ENCODE measurements around the gene TRAT1.
A peak's percentile ranks its signal among the peaks of the same experiment; 100 is the strongest.

TRAT1 gene

DNA sequence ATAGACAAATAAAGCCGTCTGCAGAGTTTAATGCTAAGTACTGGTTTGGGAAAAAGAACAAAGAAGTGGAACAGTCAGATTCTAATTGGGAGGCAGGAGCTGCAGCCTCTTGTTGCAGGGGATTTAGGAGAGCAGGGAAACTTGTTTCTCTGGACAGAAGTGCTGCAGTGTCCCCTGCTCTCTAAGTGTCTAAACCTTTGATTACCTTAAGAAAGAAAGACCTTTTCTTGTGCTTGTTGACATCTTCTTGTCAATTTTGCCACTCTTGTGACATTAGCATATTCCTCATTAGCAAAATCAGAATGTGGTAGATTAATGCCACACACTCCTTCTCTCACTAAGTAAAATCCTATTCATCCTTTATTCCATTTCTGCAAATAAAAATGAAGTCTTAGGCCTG, 38.8 kb downstream of the TRAT1 start:
- DNase-seq (ENCODE audit: low spot score): no peak

DNA sequence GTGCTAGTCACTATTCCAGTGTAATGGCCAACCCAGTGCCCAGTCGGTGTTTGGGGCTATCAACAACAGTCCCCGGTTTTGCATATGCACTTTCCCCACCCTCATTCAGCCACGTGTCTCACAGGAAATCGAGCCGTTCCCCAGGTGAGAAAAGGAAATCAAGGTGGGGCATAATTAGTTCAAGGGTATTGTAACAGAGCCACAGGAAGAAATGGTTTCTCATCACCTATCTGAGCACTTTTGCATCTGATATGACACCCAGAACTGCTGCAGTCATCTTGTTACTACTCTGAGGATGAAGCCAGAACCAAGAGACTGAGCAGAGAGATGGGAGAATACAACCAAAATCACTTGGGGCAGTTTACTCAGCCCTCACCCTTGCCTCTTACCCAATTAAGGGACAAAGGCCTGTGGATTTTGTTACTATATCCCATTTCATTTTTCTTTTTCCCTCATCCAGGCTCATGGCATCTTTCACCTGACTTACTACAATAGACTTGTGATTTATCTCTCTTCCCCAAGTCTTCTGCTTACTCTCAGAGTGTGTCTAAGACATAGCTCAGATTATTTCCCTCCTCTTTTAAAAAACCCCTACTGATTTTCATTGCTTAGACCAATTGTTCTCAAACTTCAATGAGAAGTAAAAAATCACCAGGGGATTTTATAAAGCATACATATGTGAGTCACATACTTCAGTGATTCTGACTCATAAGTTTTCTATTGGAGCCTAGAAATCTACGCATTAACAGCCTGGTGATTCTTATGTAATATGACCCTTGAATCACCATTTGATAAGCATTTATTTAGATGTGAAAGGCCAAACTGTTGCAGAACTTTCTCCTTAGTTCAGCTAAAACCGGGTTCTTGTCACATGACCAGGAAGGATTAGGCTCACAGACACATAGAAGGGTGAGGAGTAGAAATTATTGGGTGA, 40.5 kb downstream of the TRAT1 start:
- DNase-seq (ENCODE audit: low spot score): peak; percentile 43

DNA sequence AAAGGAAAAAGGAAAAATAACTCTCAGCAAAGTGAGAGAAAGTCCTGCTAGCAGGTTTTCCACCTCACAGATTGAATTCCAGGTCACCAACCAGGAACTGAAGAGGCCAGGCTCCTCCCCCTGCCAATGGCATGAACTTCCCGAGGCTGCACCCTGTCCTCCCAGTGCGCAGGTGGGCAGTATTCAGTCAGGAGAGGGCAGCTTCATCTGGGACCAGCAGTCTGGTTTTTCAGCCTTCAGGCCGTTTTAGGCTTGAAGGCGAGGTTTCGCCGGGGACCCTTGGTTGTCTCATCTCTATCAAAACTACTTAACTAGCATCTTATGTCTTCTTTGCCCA, 41.2 kb downstream of the TRAT1 start:
- DNase-seq (ENCODE audit: low spot score): no peak

DNA sequence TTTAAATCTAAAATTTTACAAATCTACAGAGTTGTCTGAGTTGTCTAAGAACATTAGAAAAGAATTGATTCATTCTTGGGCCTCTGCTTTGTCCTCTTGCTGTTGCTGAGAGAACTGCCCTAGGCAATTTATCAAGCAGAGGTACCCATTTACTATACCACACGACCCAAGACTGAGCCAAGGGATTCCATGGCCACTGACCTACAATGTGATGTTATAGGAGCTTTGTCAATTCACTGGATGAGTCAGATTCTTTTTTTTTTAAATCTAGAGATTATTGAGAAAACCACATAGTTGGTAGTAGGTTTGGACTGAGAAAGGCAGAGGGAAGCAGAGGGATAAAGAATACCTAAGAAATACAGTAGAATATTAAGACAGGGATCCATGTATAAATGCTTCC, 55.3 kb downstream of the TRAT1 start:
- no peak for DNase-seq (ENCODE audit: low spot score)

DNA sequence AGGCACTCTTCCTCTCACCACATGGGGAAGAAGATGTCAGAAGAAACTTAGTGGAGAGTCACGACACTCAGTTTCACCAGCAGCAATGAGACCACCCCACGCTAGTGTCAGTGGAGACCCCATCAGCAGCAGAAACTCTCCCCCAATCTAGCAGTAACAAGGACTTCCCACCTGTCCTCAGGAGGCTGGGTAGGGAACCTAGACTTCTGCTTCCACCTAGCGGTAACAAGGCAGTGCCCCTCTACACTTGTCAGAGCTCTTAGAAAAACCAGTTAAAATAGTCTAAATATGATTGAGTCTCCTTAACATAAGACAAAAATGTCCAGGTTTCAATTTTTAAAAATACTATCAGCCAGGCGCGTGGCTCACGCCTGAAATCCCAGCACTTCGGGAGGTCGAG, 57.3 kb downstream of the TRAT1 start:
- no peak for DNase-seq (ENCODE audit: low spot score)

DNA sequence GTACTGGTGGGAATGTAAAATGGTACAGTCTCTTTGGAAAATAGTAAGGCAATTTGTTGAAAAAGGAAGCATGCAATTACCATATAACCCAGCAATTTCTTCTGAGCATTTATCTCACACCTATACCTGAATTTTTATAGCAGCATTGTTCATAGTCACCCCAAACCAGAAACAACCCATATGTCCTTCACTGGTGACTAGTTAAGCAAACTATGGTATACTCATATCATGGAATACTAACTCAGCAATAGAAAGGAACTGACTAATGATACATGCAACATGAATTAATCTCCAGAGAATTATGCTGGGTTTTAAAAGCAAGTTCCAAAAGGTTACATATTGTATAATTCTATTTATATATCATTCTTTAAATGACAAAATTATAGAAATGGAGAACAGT, 60.2 kb downstream of the TRAT1 start:
- no peak for DNase-seq (ENCODE audit: low spot score)

DNA sequence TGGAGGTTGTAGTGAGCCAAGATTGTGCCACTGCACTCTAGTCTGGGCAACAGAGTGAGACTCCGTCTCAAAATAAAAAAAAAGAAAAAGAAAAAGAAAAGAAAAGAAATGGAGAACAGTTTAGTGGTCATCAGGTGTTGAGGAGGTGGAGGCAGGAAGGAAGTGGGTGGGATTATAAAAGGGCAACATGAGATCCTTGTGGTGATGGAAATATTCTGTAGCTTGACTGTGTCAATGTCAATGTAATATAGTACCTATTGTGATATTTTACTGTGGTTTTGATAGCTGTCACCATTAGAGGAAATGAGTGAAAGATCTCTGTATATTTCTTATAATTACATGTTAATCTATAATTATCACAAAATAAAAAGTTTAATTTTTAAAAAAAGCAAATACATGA, 60.8 kb downstream of the TRAT1 start:
- no peak for DNase-seq (ENCODE audit: low spot score)

DNA sequence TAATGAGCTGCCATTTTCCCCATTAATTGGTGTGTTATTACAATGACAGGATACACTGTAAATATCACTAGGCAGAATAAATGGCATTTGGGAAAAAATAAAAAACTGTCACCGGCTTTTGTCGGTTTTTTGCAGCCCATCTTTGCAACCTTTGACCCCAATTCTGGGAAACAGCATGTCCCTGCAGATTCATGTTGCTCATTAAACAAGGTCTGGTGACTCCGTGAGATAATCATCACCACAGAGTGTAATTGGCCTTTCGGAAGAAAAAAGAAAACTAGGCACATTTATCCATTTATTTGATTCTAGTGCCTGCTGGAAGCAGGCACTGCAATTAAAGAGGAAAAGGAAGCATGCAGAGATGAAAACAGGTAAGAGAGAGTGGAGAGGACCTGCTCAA, 64.5 kb downstream of the TRAT1 start:
- no peak for DNase-seq (ENCODE audit: low spot score)

DNA sequence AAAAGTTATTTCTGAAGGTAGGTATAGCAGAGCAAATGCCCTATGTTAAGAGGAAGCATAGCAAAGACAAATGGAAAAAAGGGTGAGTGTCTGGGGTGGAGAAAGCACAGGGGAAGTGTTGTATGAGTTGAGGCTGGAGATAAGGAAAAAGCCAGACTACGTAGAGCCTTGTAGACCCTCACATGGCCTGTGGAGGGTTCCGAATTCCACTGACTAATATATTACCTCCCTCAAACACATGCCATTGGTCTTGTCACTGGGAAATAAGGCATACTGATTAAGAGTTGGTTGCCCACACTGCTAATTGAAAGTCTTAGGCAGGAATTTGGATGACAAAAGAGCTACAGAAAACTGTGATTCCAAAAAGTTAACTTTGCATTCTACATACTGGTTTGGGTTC, 65.2 kb downstream of the TRAT1 start:
- no peak for DNase-seq (ENCODE audit: low spot score)

DNA sequence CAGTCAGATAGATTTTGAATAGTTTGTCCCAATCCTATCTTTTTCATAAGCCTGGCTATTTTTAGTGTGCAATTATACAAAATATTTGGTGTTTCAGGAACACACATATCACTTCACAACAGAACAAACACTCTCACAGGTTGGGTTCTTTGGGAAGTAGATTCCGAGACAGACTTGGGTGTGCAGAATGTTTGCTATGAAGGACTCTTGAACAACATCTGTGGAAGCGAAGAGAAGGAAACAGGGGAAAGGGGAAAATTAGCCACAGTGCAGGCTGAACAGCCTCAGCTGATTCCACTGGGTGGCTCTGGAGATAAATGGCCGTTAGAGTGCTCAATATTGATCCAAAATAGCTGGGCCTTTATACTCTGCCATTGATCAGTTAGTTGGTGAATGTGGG, 69.2 kb downstream of the TRAT1 start:
- DNase-seq (ENCODE audit: low spot score): no peak

DNA sequence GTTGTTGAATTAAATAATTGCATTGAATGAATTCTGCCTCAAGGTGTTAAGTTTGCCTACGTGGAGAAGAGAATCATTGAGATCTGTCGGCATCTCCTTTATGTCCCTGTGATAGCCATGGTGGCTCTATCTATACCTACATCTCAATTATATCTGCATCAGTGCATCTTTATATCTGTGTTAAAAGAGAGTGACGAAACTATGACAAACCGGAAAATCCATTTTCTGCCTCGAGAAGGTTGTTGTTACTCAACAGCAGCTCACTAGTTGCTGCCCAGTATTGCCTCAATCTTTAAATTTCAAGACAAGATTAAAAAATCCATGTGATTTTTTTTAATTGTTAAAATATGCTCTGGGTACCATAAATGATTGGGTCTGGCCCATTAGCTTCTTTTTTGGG, 72.4 kb downstream of the TRAT1 start:
- DNase-seq (ENCODE audit: low spot score): no peak

DNA sequence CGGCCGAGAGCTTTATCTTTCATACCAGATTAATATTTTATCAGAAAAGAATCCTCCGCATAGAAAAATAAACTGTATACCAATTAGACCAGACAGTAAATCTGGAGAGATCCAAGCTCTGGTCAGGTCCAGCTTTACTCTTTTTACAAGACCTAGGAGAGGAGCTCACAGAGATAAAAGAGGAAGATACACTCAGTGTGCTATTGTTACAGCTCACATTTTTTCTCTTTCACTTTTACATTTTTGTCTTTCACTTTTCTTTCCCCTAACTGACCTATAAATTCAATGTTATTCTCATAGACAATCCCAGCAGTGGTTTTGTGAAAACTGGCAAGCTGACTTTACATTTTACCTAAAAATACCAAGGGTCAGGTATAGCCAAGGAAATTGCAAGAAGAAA, 75.3 kb downstream of the TRAT1 start:
- DNase-seq (ENCODE audit: low spot score): no peak

DNA sequence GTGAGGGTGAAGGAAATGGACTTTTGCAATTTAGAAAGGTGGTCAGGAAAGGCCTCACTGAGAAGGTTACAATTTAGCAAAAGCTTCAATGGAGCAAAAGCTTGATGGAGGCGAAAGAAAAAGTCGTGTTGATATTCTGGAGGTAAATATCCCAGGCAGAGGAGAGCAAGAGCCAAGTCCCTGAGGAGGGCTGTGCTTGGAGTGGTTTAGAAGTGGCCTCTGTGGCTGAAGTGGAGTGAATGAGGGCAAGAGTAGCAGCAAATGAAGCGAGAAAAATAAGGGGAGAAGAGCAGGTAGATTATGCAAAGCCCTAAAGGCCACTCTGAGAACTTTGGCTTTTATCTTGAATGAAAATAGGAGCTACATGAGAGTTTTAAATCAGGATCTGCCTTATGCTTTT, 76.9 kb downstream of the TRAT1 start:
- no peak for DNase-seq (ENCODE audit: low spot score)

Data from CD4-positive, alpha-beta T cell treated with Interleukin-6 at 100 ng/mL for 8 hours (primary cell).